Measurements from ENCODE around the gene PTGS1.

PTGS1 gene

GRCh38 chr9:122382901-122383850 is 12.4 kb downstream of the PTGS1 start:
- TF ChIP-seq SIN3A (IDR thresholded peaks at IDR 0.05; ENCODE audit: borderline replicate concordance, insufficient read depth, low read length) (no peak), REST (IDR thresholded peaks at IDR 0.05; ENCODE audit: insufficient read depth in 1 of 2, low read depth in 2 of 2, low read length in 2 of 2) (no peak), TAF1 (IDR thresholded peaks at IDR 0.05; ENCODE audit: borderline replicate concordance, insufficient read depth, low read length) (no peak), FOXP2 (optimal IDR thresholded peaks at IDR 0.05; ENCODE audit: borderline replicate concordance, extremely low read depth, extremely low read length, insufficient read depth) (no peak), POLR2AphosphoS5 (IDR thresholded peaks at IDR 0.05; ENCODE audit: low read depth, low read length) (no peak)

- TF ChIP-seq TAF1 (IDR thresholded peaks at IDR 0.05; ENCODE audit: borderline replicate concordance, insufficient read depth, low read length) (no peak), SIN3A (IDR thresholded peaks at IDR 0.05; ENCODE audit: borderline replicate concordance, insufficient read depth, low read length) (no peak), POLR2AphosphoS5 (IDR thresholded peaks at IDR 0.05; ENCODE audit: low read depth, low read length) (no peak), FOXP2 (optimal IDR thresholded peaks at IDR 0.05; ENCODE audit: borderline replicate concordance, extremely low read depth, extremely low read length, insufficient read depth) (no peak), REST (IDR thresholded peaks at IDR 0.05; ENCODE audit: insufficient read depth in 1 of 2, low read depth in 2 of 2, low read length in 2 of 2) (no peak)
Measured at GRCh38 chr9:122383992-122384461, 13.2 kb downstream of the PTGS1 start.

GRCh38 chr9:122386311-122386872 is 15.6 kb downstream of the PTGS1 start:
- no peak for TF ChIP-seq FOXP2 (optimal IDR thresholded peaks at IDR 0.05; ENCODE audit: borderline replicate concordance, extremely low read depth, extremely low read length, insufficient read depth)
- no peak for TF ChIP-seq POLR2AphosphoS5 (IDR thresholded peaks at IDR 0.05; ENCODE audit: low read depth, low read length)
- no peak for TF ChIP-seq SIN3A (IDR thresholded peaks at IDR 0.05; ENCODE audit: borderline replicate concordance, insufficient read depth, low read length)
- no peak for TF ChIP-seq TAF1 (IDR thresholded peaks at IDR 0.05; ENCODE audit: borderline replicate concordance, insufficient read depth, low read length)
- TF ChIP-seq REST (IDR thresholded peaks at IDR 0.05; ENCODE audit: insufficient read depth in 1 of 2, low read depth in 2 of 2, low read length in 2 of 2) = no peak

GRCh38 chr9:122387536-122387935 is 16.7 kb downstream of the PTGS1 start:
- no peak for TF ChIP-seq POLR2AphosphoS5 (IDR thresholded peaks at IDR 0.05; ENCODE audit: low read depth, low read length)
- TF ChIP-seq SIN3A (IDR thresholded peaks at IDR 0.05; ENCODE audit: borderline replicate concordance, insufficient read depth, low read length) = no peak
- TF ChIP-seq FOXP2 (optimal IDR thresholded peaks at IDR 0.05; ENCODE audit: borderline replicate concordance, extremely low read depth, extremely low read length, insufficient read depth) = no peak
- TF ChIP-seq REST (IDR thresholded peaks at IDR 0.05; ENCODE audit: insufficient read depth in 1 of 2, low read depth in 2 of 2, low read length in 2 of 2) = no peak
- no peak for TF ChIP-seq TAF1 (IDR thresholded peaks at IDR 0.05; ENCODE audit: borderline replicate concordance, insufficient read depth, low read length)
